Right lobe of liver (tissue), 6 donors: ENCODE data around the gene TLE6. TPM values are rescaled to one million over a fixed set of nuclear protein-coding genes. Genes with fewer than 3 reads are reported as not detected.
"Not testable (repeated sequence)": the region's sequence is repeated elsewhere in the genome, so short reads cannot be mapped to it uniquely, and the experiment has no call there.

ENCODE experiments used
- ATAC-seq, 4 donors: fragments of 200-7000 bp; cut with Tn5 transposase; one replicate each; pipeline ENCODE4 v1.9.1; 2020; ENCODE audit warnings: mild to moderate bottlenecking in 4 of 4, moderate library complexity in 4 of 4
- DNase-seq, 3 donors: peaks; one replicate each; pipeline ENCODE4 v3.0.0-alpha.2; 2020
- H3K27ac ChIP-seq, 3 donors: fragments of 200-600 bp; one replicate each; pipeline ENCODE4 v1.8.0; 2022
- H3K27me3 ChIP-seq, 2 donors: fragments of 200-600 bp; one replicate each; pipeline ENCODE4 v1.8.0; 2022
- H3K36me3 ChIP-seq, 4 donors: fragments of 200-600 bp; sonication (generic) in 1 of 4; one replicate each; pipeline versions ENCODE4 v1.5.1 to v1.8.0; 2017 to 2022; ENCODE audit warnings: control low read depth in 1 of 4
- H3K4me1 ChIP-seq, 4 donors: fragments of 200-600 bp; sonication (generic) in 1 of 4; one replicate each; pipeline versions ENCODE4 v1.5.1 to v1.8.0; 2017 to 2022; ENCODE audit warnings: control low read depth in 1 of 4
- H3K4me3 ChIP-seq, 3 donors: fragments of 200-600 bp; one replicate each; pipeline ENCODE4 v1.8.0; 2022
- H3K9me3 ChIP-seq, 4 donors: fragments of 200-600 bp; sonication (generic) in 1 of 4; one replicate each; pipeline versions ENCODE4 v1.5.1 to v1.8.0; 2017 to 2022; ENCODE audit warnings: control low read depth in 1 of 4
- POLR2A ChIP-seq: fragments of 450-650 bp; IDR thresholded peaks from one replicate; pipeline ENCODE4 v1.6.1; 2017; ENCODE audit warnings: antibody characterized with exemption, mild to moderate bottlenecking
- WGBS: methylation state at CpG from one replicate; pipeline ENCODE4 v1.1.6; 2018; ENCODE audit warnings: low coverage, low lambda C conversion rate; ENCODE audit not compliant: insufficient coverage; ENCODE audit errors: missing lambda C conversion rate; 5-methylcytosine and 5-hydroxymethylcytosine counted together
- intact Hi-C, 2 donors: fragments of 100-400 bp; cut with DNase I; formaldehyde crosslinking; loops; one replicate each; pipeline versions ENCODE4 v1.11.2 to v1.14.1; 2022
- total RNA-seq, 6 experiments: library from RNA; depleted of rRNA in 2 of 6; stranded (reverse); fragments of >200 nt in 2 of 6; fragmentation: NEBNext Ultra II Directional in 3 of 6; extraction: Animal tissue kit (Norgen Biotek cat#: 25700) in 3 of 6; gene quantifications; one replicate each; pipeline versions ENCODE4 v1.1.0 to v1.2.4, GENCODE V29; 2016 to 2023
- TF ChIP-seq, protein P1 (sequence below), 4 donors: fragments of 200-600 bp in 3 of 4; fragments of 450-650 bp in 1 of 4; IDR thresholded peaks; one replicate each; pipeline versions ENCODE4 v1.5.1 to v1.8.0; 2016 to 2022; ENCODE audit warnings: antibody characterized with exemption in 4 of 4, mild to moderate bottlenecking in 2 of 4
- donor health status: DM: no; HTN: yes; CAD: no.
- donor health status: DM: no; HTN: no; CAD: no.
- donor health status: DM: no; HTN: no; CAD: no.
- donor health status: DM: no; HTN: yes; CAD: no.
- donor health status: DM: no; HTN: yes; CAD: no.

The TLE6 gene
- total RNA-seq, 6 experiments from 2014 or later, result 2.3 to 8.9 (median 4.6) TPM

DNA sequence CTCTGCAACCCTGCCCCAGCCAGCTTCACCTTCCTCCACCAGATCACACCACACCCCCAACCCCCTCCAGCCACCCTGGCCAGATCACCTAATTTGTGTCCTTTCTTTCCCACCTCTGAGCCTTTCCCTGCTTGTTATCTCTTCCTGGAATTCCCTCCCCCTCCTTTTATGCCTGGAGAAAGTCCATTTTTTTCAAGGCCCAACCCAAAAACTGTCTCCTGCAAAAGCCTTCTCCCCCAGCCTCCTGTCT, 57.0 kb downstream of the TLE6 start:
- DNase-seq (peak in 2 of 3 donors; percentile 60 to 71), ATAC-seq (peak in 1 of 4 donors; percentile 10)
- TF ChIP-seq POLR2A, result no peak
- TF ChIP-seq, protein P1, sequence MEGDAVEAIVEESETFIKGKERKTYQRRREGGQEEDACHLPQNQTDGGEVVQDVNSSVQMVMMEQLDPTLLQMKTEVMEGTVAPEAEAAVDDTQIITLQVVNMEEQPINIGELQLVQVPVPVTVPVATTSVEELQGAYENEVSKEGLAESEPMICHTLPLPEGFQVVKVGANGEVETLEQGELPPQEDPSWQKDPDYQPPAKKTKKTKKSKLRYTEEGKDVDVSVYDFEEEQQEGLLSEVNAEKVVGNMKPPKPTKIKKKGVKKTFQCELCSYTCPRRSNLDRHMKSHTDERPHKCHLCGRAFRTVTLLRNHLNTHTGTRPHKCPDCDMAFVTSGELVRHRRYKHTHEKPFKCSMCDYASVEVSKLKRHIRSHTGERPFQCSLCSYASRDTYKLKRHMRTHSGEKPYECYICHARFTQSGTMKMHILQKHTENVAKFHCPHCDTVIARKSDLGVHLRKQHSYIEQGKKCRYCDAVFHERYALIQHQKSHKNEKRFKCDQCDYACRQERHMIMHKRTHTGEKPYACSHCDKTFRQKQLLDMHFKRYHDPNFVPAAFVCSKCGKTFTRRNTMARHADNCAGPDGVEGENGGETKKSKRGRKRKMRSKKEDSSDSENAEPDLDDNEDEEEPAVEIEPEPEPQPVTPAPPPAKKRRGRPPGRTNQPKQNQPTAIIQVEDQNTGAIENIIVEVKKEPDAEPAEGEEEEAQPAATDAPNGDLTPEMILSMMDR (IDR thresholded peaks at IDR 0.05), result no peak
- H3K4me1 ChIP-seq, result peaks cover 0 to 30% (median 11%) of the 10 kb centered on the region in 4 donors
- H3K9me3 ChIP-seq, result no peaks in the 10 kb centered on the region
- intact Hi-C loops, result loop anchor here in 1 of 2 donors (10.0 kb wide), 1 partner anchor 60 kb away; the partner anchor contains the start of gene TLE6
- H3K4me3 ChIP-seq, result peak overlapping the region in 1 of 3 donors; percentile 56
- peak overlapping the region in 1 of 3 donors; percentile 66 for H3K27ac ChIP-seq
- no peaks in the 10 kb centered on the region for H3K36me3 ChIP-seq
- no peaks in the 10 kb centered on the region for H3K27me3 ChIP-seq

DNA sequence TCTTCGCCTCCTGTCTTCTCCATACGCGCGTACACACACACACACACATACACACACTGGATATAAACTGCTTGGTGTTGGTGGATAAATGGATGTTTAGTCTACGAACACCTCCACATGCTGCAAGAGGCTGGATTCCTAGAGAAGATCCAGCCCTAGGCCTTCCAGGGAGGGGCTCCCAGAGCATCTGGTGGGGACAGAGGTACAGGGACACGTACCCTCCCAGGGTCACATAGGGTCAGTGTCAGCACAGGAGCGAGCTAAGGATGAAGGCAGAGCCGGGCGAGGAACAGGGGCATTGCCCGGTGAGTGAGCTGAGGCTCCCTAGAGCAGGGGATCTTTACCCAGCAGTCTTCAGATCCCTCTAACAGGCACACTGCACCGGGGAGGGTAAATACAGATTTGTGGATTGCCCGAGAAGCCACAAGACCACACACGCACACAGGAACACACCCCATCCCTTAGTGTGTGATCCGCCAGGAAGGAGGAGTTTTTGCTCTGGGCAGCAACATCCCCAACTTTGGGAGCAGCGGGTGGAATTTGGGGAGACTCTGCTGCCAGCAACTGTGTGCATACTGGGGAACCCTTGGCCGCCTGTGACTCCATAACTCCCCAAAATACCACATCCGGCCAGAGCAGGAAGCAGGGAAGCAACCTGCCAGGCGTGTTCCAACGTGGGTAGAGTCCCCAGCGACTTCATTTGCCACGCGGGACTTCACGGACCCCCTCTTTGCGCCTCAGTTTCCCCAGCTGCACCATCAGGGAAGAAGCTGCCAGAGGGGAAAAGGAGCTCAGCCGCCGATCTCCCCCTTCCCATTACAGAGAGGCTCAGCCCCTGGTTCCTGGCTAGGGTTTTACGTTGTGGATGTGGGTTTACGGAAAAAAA, 57.5 kb downstream of the TLE6 start:
- TF ChIP-seq POLR2A, result no peak
- TF ChIP-seq, protein P1 (IDR thresholded peaks at IDR 0.05), result no peak
- Histone ChIP-seq H3K4me3 (peak overlapping the region; percentile 52 to 64 (median 56)), H3K27ac (peak overlapping the region; percentile 66 to 89 (median 80)), H3K9me3 (no peaks in the 10 kb centered on the region), H3K36me3 (no peaks in the 10 kb centered on the region), H3K27me3 (no peaks in the 10 kb centered on the region), H3K4me1 (peaks cover 0 to 26% (median 11%) of the 10 kb centered on the region in 4 donors)
- peak in 2 of 4 donors; percentile 0 to 1 for ATAC-seq
- DNase-seq, result no peak
- 6% methylated on average over 16 of the region's 28 CpGs for WGBS
- intact Hi-C loops, result loop anchor here in 1 of 2 donors (10.0 kb wide), 1 partner anchor 60 kb away; the partner anchor contains the start of gene TLE6

DNA sequence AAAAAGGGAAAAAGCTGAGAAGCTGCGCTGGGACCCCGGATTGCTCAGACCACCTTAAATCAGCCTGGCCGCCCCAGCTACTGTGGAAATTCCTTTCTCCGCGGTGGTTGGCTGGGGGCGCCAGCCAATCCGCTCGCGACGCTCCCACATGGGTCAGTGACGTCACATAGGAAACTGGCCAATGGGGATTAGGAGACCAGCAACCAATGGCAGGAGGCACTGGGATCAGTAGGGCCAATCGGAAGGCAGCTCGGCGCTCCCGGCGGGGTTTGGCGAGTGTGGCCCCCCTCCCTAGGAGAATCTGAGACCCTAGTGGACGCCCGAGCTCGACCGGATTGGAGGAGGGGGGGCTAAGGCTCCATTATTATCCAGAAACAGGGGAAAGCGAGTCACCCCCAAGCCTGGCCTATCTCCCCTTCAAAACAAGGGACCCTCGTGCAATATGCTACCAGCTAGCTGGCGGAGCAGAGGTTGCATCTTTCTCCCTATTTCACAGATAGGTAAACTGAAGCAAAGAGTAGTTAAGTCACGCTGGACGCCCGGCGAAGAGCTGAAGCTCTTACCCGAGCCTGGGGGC, 58.3 kb downstream of the TLE6 start:
- peaks cover 0 to 26% (median 11%) of the 10 kb centered on the region in 4 donors for H3K4me1 ChIP-seq
- DNase-seq (peak; percentile 96 to 99 (median 98)), ATAC-seq (peak; percentile 81 to 92 (median 86))
- peak overlapping the region; percentile 52 to 64 (median 56) for H3K4me3 ChIP-seq
- TF ChIP-seq, protein P1 (IDR thresholded peaks at IDR 0.05), result no peak
- peak; percentile 38 for TF ChIP-seq POLR2A
- H3K9me3 ChIP-seq, result no peaks in the 10 kb centered on the region
- WGBS, result 0% methylated on average over 7 of the region's 29 CpGs
- peak overlapping the region; percentile 73 to 89 (median 80) for H3K27ac ChIP-seq
- intact Hi-C loops, result loop anchor here in 1 of 2 donors (10.0 kb wide), 1 partner anchor 61 kb away; the partner anchor contains the start of gene TLE6
- no peaks in the 10 kb centered on the region for H3K27me3 ChIP-seq
- H3K36me3 ChIP-seq, result no peaks in the 10 kb centered on the region

DNA sequence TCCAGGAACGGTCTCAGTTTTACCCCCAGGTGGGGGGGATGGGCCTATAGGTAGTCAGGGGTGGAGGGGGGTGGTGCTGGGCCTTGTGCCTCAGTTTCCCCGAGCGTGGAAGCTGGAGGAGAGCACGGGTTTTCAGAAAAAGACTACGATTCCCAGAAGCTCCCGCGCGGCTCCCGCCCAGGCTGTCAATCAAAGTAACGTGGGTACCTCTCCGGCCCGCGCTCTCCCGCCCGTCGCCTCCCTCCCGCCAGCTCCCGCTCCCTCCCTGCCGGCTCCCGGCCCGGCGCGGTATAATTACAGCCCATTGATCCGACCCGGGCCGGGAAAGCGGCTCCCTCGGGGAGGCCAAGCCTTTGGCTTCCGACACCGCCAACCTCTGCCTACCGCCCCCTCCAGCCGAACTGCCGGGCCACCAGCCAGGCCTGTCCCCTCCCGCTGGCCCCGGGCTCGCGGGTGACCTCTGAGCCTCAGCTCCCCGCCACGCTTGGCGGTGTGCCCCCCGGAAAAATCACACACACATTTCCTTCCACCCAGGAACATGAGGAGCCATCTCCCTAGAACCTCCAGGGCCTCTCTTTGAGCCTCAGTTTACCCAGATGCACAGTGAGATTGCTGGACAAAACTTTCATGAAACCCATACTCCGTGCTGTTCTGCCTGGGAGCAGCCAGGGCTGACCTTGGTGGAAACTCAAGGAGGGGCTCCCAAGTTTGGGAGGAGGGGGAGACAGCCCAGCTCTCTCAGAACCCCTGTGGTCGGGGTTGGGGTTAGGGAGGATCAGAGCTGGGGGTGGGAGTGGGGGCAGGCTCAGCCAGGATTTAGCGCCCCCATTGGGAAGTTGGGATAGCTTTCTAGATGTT, 59.0 kb downstream of the TLE6 start:
- intact Hi-C loops, result loop anchor here in 1 of 2 donors (10.0 kb wide), 1 partner anchor 62 kb away; the partner anchor contains the start of gene TLE6

DNA sequence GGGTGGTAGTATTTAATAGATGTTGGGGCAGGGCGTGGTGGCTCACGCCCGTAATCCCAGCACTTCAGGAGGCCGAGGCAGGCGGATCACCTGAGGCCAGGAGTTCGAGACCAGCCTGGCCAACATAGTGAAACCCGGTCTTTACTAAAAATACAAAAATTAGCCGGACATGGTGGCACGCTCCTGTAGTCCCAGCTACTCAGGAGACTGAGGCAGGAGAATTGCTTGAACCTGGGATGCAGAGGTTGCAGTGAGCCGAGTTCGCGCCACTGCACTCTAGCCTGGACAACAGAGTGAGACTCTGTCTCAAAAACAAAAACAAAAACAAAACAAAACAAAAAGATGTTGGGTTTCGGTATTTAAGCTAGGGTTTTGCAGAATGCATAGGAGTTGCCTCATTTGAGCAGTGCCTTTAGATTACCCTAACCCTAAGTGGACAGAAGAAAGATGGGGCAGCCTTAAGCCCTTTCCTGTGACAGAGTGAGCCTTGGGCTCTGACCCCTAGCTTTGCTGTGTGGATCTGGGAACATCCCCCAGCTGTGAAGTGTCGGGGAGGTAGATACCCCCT, 59.7 kb downstream of the TLE6 start:
- intact Hi-C loops, result loop anchor here in 1 of 2 donors (10.0 kb wide), 1 partner anchor 62 kb away; the partner anchor contains the start of gene TLE6
- Histone ChIP-seq H3K27ac (peak overlapping the region in 2 of 3 donors; percentile 73 to 89), H3K4me1 (peaks cover 0 to 26% (median 8%) of the 10 kb centered on the region in 4 donors)
- not testable (repeated sequence) for H3K36me3 ChIP-seq, ATAC-seq, H3K27me3 ChIP-seq, H3K9me3 ChIP-seq, DNase-seq, H3K4me3 ChIP-seq
- WGBS, result 94% methylated on average over 7 of the region's 14 CpGs

More for the DNA sequence above, 59.0 kb downstream of the TLE6 start:
- peak overlapping the region; percentile 52 to 64 (median 56) for H3K4me3 ChIP-seq
- peak; percentile 35 for TF ChIP-seq POLR2A
- TF ChIP-seq, protein P1 (IDR thresholded peaks at IDR 0.05), result no peak
- peak; percentile 96 to 98 (median 98) for DNase-seq
- 9% methylated on average over 7 of the region's 44 CpGs for WGBS
- no peaks in the 10 kb centered on the region for H3K36me3 ChIP-seq
- H3K9me3 ChIP-seq, result no peaks in the 10 kb centered on the region
- peak overlapping the region; percentile 62 to 89 (median 73) for H3K27ac ChIP-seq
- no peaks in the 10 kb centered on the region for H3K27me3 ChIP-seq
- H3K4me1 ChIP-seq, result peaks cover 0 to 26% (median 11%) of the 10 kb centered on the region in 4 donors
- ATAC-seq, result peak; percentile 75 to 87 (median 80)
